DMS 273 treated with DMSO at 0.1 percent for 48 hours (cell line): ENCODE results near the gene FAM204A.
A peak's percentile ranks its signal among the peaks of the same experiment; 100 is the strongest.

Experiments used
- DNase-seq: peaks from one replicate; lab custom pipeline; 2025; lab: John Stamatoyannopoulos, UW

The FAM204A gene

GRCh38 chr10:118341791-118342637 is at the start of gene FAM204A:
Gene FAM204A, minus strand, starts transcription at chr10:118342324. Its CDS starts 5,909 bp downstream, at chr10:118336415.
- peak; percentile 70 for DNase-seq

GRCh38 chr10:118383699-118384098 is 41.6 kb upstream of the FAM204A start:
- no peak for DNase-seq

DNA sequence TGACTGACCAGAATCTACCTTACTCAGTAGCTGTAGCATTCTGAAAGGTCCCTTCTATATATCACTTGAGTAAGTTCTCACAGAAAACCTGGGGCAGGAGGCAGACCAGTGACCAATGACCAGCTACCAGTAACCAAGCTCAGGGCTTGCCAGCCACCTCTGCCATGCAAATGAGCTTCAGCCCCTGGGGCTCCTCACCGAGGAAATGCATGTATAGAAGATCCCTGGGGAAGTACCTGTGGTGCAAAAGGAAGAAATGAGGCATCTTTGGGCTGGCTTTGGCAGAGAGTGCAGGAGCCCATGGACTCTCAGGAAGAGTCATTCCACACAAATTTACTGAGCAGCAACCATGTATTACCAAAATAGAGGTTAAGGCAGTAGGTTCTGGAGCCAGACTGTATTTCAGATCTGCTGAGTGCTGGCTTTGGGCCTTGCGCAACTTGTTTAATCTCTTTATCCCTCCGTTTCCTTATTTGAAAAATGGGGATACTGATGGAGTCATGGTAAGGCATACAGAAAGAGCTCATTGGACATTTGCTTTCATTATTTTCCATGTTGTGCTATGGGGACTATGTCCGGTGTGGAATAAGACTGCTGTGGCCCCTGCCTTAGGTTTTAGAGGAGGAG is 41.1 kb upstream of the FAM204A start:
- no peak for DNase-seq

GRCh38 chr10:118374404-118374803 is 32.3 kb upstream of the FAM204A start:
- DNase-seq = no peak

DNA sequence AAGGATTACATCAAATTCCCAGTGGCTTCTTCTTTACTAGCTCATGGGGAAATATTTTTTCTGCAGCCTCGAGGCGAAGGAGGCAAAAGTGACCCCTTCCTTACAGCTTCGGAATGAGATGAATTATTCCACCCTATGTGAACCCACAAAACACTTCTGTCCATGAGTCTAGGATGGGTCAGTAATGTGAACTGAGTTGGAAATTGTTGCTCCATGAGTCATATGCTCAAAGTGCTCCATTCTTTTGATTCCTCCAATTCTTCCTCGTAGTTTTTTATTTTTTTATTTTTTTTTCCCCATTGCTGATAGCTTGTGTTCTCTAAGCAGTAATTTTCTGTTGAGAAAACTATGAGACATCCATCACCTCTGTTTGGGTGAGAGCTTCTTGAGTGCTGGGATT is 31.7 kb upstream of the FAM204A start:
- no peak for DNase-seq

GRCh38 chr10:118370499-118370898 is 28.4 kb upstream of the FAM204A start:
- DNase-seq = no peak

DNA sequence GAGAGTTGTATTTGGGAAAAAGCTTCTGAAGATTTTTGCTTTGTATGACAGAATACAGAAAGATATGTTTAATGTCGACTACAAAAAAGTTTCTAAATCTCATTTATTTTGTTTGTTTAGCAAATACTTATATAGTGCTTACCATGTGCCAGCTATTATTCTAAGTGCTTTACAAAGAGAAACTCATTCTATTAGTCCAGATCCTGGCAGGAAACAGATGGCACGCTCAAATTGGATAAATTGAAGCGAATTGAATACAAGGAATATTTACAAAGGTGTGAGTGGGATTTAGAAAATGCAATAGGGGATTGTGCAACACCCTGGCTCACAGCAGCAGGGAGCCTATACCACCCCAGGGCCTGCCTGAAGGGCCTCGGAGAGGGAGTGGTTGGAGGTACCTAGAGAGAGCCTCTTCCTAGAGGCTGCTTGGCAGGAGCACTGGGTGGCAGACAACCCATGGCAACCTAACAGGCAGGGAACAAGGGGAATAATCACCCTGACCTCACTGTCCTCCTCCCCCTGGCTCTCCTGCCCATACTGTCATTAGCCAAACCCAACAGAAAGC is 27.6 kb upstream of the FAM204A start:
- no peak for DNase-seq

- no peak for DNase-seq
These were observed 23.6 kb upstream of the FAM204A start for GRCh38 chr10:118365702-118366101.

- DNase-seq = no peak
These were observed 20.0 kb upstream of the FAM204A start for GRCh38 chr10:118362103-118362502.

DNA sequence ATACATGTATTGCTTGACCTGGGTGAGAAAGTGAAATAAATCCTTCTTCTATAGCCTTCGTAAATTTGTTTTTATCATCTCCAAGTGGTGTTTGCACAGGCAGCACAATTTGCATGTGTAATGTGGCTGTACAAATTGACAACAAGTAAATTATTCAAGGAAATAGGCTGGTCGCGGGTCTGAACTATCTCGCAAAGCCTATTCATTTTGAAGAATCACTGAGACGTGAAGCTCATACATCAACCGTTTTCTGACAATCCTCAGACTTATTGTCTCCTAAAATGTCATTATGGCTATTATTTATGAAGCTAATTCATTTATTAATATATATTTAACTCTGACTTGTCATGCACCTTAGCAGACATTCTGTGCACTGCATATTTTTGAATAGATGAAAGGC is 16.2 kb upstream of the FAM204A start:
- no peak for DNase-seq

GRCh38 chr10:118357841-118358240 is 15.7 kb upstream of the FAM204A start:
- DNase-seq = no peak

GRCh38 chr10:118356628-118357027 is 14.5 kb upstream of the FAM204A start:
- no peak for DNase-seq

DNA sequence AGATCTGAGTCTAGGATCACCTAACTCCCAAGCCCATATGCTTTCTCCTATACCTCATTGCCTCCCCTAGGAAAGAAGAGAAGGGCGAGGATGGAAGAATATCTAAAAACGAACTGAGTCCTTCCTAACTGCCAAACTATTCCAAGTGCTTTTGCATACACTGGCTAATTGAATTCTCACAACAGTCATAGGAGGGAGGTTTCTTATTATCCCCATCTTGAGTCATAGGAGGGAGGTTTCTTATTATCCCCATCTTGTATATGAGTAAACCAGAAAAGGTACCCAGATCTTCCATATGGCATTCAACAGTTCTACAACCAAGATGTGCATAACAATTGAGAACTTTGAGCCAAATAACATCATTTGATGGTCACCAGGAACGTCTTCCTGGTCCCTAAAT is 13.1 kb upstream of the FAM204A start:
- DNase-seq = no peak

GRCh38 chr10:118349235-118349634 is 7.1 kb upstream of the FAM204A start:
- DNase-seq = no peak

DNA sequence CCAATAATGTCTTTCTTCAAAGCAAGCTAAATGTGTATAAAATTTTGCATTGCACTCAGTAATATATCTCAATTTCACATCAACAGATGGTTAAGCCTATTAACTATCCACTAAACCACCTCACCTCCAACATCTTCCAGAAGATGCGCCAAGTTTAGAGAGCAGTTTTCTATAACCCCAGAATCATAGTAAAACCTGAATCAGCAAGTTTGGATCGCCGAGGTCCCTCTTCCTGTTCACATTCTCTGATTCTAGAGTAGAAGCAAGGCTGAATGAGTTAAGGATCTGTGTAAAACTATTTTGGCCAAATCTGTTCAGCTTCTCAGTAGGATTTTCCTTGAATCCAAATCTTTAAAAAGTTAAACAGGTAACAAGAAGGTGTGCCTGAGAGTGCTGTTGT is 1.4 kb upstream of the FAM204A start:
- DNase-seq = no peak

DNA sequence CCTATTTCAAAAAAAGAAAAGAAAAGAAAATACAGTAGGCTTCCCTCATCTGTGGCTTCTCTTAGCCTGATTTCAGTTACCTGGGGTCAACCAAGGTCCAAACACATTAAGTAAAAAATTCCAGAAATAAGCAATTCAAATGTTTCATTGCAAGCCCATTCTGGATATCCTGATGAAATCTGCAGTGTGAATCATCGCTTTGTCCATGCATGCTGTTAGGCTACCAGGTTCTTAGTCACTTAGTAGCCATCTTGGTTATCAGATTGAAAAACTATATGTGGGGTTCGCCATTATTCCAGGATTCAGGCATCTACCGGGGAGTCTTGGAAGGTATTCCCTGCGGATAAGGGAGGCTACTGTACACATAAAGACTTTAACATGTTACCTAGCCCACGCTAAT is 991 bp upstream of the FAM204A start:
- DNase-seq = no peak

GRCh38 chr10:118342638-118343020 is 505 bp upstream of the FAM204A start:
- DNase-seq = peak; percentile 0

DNA sequence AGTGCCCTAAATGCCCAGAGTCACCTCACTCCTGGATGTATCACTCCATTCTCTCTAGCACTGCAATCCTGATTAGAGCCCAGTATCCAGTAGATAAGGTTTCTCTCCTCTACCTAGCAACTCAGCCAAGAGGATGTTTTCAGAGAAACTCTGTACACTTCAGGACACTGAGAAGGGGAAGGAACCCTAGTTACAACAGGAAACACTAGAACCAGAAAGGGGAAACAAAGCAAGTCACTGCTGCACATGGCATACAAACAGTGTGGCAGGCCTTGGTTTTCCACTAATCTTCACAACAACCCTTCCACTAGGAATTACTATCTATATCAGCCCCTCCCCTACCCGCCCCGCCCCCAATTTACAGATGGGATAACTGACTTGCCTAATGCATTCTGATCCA is 1.6 kb downstream of the FAM204A start:
- DNase-seq = no peak

GRCh38 chr10:118339111-118339510 is 3.0 kb downstream of the FAM204A start:
- DNase-seq = no peak

DNA sequence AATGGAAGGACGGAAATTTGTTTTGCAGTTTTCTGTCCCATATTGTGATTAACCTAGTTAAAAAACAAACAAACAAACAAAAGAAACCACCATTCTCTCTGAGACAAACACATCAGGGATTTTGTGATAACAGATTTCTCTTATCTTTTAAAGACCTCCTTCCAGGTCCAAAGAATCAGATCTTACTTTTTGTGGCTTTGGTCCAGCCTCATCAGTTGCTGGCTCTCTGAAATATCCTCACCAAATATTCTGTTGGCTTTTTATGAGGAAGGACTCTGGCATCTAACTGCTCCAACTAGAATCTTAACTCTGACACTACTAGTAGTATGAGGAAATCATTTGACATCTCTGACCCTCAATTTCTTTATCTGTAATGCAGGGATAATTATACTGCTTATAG is 4.8 kb downstream of the FAM204A start:
- DNase-seq = no peak

DNA sequence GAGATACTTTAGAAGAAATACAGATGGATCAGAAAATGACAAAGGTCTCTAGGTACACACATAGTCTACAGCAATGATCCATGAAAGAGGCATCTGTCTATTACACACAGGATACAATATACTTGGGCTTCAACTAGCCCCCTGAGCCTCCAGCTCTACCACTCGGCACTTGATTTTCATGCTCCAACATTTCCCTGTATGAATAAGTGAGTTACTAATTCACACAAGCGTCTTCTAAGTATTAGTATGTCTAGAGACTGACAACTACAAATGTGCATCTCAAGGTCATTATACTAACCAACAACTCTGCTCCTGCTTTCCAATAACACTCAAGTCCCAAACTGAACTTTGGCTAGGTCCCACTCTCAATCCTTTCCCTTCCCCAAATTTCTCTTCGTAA is 8.3 kb downstream of the FAM204A start:
- DNase-seq = no peak

- no peak for DNase-seq
These were observed 9.0 kb downstream of the FAM204A start for GRCh38 chr10:118332948-118333710.

DNA sequence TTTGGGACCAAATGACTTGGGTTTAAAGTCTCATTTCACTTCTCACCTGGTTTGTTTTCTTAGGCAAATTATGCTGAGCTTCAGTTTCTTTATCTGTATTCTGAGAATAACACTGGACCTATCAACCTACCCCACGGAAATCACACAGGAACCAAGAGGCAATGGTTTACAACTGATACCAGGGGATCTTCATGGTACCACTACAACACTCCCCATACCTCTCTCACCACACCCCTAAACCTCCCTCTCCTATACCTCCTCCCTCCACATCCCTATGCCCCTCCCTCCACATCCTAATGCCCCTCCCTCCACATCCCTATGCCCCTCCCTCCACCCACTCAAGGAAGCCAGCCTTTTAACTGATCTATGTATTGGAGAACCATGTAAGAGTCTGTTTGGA is 9.9 kb downstream of the FAM204A start:
- DNase-seq = no peak
